Endothelial cell of umbilical vein (primary cell): ENCODE data around the gene GPR17. TPM values are rescaled to one million over a fixed set of nuclear protein-coding genes. Genes with fewer than 3 reads are reported as not detected.

Experiments
- BruUV-seq: library from RNA; stranded (reverse); fragments of 400-500 nt; replicated peaks from 2 replicates; lab custom pipeline; 2021; lab: Mats Ljungman, UMichigan
- CTCF ChIA-PET: fragments of 300-600, 350-600 bp; sonication (Branson Sonifier 250); formaldehyde crosslinking; loops from one replicate; lab custom pipeline; 2021; ENCODE audit warnings: antibody characterized with exemption, inconsistent platforms; lab: Charles Lee
- POLR2A ChIA-PET: fragments of 300-600, 350-600 bp; sonication (Branson Sonifier 250); formaldehyde crosslinking; loops from one replicate; lab custom pipeline; 2021; ENCODE audit warnings: antibody characterized with exemption, inconsistent platforms; lab: Charles Lee
- DNase-seq: peaks from one replicate; pipeline ENCODE4 v3.0.0-alpha.2; 2011; ENCODE audit warnings: low read depth, low spot score
- FAIRE-seq: peaks from 2 replicates; lab custom pipeline; 2011; peaks lifted over from hg19 to GRCh38; lab: Jason Lieb, UNC
- H2AFZ ChIP-seq: 2 replicates; pipeline ENCODE4 v1.6.0; 2012; ENCODE audit warnings: low read depth, low read length, control low read depth, inconsistent platforms
- H3K27ac ChIP-seq: 2 replicates; pipeline ENCODE4 v1.5.1; 2011; ENCODE audit warnings: low read depth, mild to moderate bottlenecking, control low read depth, low read length, moderate library complexity; ENCODE audit not compliant: insufficient read depth
- H3K27me3 ChIP-seq, 2 experiments: 2 replicates each; pipeline versions ENCODE4 v1.6.0 to v1.6.1; 2011; ENCODE audit warnings: low read length in 2 of 2, mixed read lengths in 1 of 2; ENCODE audit not compliant: control insufficient read depth in 2 of 2, insufficient read depth in 2 of 2
- H3K36me3 ChIP-seq, 2 experiments: 2 replicates in 1 of 2; 3 replicates in 1 of 2; pipeline ENCODE4 v1.5.1; 2011; ENCODE audit warnings: low read length in 2 of 2, mild to moderate bottlenecking in 1 of 2, moderate library complexity in 1 of 2; ENCODE audit not compliant: control insufficient read depth in 2 of 2, insufficient read depth in 2 of 2; ENCODE audit errors: extremely low read depth in 1 of 2
- H3K4me1 ChIP-seq: 3 replicates; pipeline ENCODE4 v1.5.1; 2011; ENCODE audit warnings: mild to moderate bottlenecking, low read length; ENCODE audit not compliant: control insufficient read depth, insufficient read depth; ENCODE audit errors: extremely low read depth
- H3K4me2 ChIP-seq: 2 replicates; pipeline ENCODE4 v1.6.1; 2011; ENCODE audit warnings: low read length, control low read depth, mixed read lengths; ENCODE audit not compliant: insufficient read depth
- H3K4me3 ChIP-seq, 3 experiments: fragments of 200-600 bp in 1 of 3; sonication (generic), shearing (Covaris generic) in 1 of 3; replicated peaks in 1 of 3; 2 replicates each; pipeline ENCODE4 v1.5.1; 2011 to 2016; ENCODE audit warnings: control low read depth in 3 of 3, low read length in 3 of 3, mild to moderate bottlenecking in 2 of 3, inconsistent platforms in 1 of 3, low read depth in 1 of 3, moderate library complexity in 1 of 3; ENCODE audit not compliant: insufficient read depth in 1 of 3
- H3K79me2 ChIP-seq: 2 replicates; pipeline ENCODE4 v1.6.0; 2012; ENCODE audit warnings: low read length, inconsistent platforms; ENCODE audit not compliant: control insufficient read depth, insufficient read depth
- H3K9ac ChIP-seq: replicated peaks from 2 replicates; pipeline ENCODE3; 2011; ENCODE audit warnings: low read length, control low read depth; ENCODE audit not compliant: insufficient read depth; ENCODE audit errors: extremely low read depth
- H3K9me1 ChIP-seq: replicated peaks from 3 replicates; pipeline ENCODE4 v1.6.0; 2011; ENCODE audit warnings: mild to moderate bottlenecking, low read length; ENCODE audit not compliant: control insufficient read depth, insufficient read depth; ENCODE audit errors: extremely low read depth
- H3K9me3 ChIP-seq: replicated peaks from 2 replicates; pipeline ENCODE4 v1.5.1; 2012; ENCODE audit warnings: low read length, inconsistent platforms; ENCODE audit not compliant: control insufficient read depth, insufficient read depth
- H4K20me1 ChIP-seq: replicated peaks from 2 replicates; pipeline ENCODE3; 2011; ENCODE audit warnings: mild to moderate bottlenecking, low read length; ENCODE audit not compliant: control insufficient read depth, insufficient read depth; ENCODE audit errors: extremely low read depth
- EZH2 ChIP-seq: IDR thresholded peaks from 2 replicates; pipeline ENCODE4 v1.6.1; 2012; ENCODE audit warnings: borderline replicate concordance, low read depth, mild to moderate bottlenecking, moderate library complexity, low read length, inconsistent platforms; ENCODE audit not compliant: severe bottlenecking
- FOS ChIP-seq: IDR thresholded peaks from 2 replicates; pipeline ENCODE4 v1.6.1; 2011; ENCODE audit warnings: mild to moderate bottlenecking, low read length, moderate library complexity, borderline replicate concordance; ENCODE audit not compliant: insufficient read depth
- GATA2 ChIP-seq: IDR thresholded peaks from 2 replicates; pipeline ENCODE4 v1.7.0; 2011; ENCODE audit warnings: low read depth, mild to moderate bottlenecking, moderate library complexity, mixed read lengths, low read length; ENCODE audit not compliant: insufficient read length, insufficient read depth
- JUN ChIP-seq: IDR thresholded peaks from 2 replicates; pipeline ENCODE4 v1.6.1; 2011; ENCODE audit warnings: borderline replicate concordance, low read depth; ENCODE audit not compliant: insufficient read length, insufficient read depth
- MAX ChIP-seq: IDR thresholded peaks from 2 replicates; pipeline ENCODE4 v1.6.1; 2011; ENCODE audit not compliant: insufficient read depth, insufficient read length
- MYC ChIP-seq: IDR thresholded peaks from one replicate; pipeline ENCODE4 v1.6.1; 2011; ENCODE audit warnings: mild to moderate bottlenecking, low read depth, low read length
- POLR2A ChIP-seq: IDR thresholded peaks from 2 replicates; pipeline ENCODE4 v1.6.1; 2012; ENCODE audit warnings: low read depth, mild to moderate bottlenecking, control low read depth, low read length
- POLR2AphosphoS5 ChIP-seq: IDR thresholded peaks from 2 replicates; pipeline ENCODE4 v1.6.1; 2012; ENCODE audit warnings: low read depth, mild to moderate bottlenecking, control low read depth, low read length, moderate library complexity; ENCODE audit not compliant: insufficient read depth
- dilution Hi-C: fragments of 300-500 bp; cut with MboI; formaldehyde crosslinking; loops from one replicate; pipeline ENCODE4 v1.15.0; 2019; ENCODE audit warnings: low sequenced_read_pairs; ENCODE audit not compliant: extremely low pct_ligation_motif_present
- intact Hi-C: fragments of 100-400 bp; cut with micrococcal nuclease; formaldehyde crosslinking; loops from one replicate; pipeline ENCODE4 v1.10.0; 2022
- polyA plus RNA-seq, 4 experiments: library from polyadenylated mRNA; depleted of rRNA in 3 of 4; stranded (reverse) in 3 of 4; unstranded in 1 of 4; fragments of >200 nt; gene quantifications; 2 replicates each; pipeline versions ENCODE4 v1.2.1 to v1.2.3, GENCODE V29; 2011 to 2012; ENCODE audit warnings: missing spikeins in 1 of 4
- total RNA-seq: library from RNA; stranded (reverse); gene quantifications from 2 replicates; pipeline ENCODE4 v1.2.3, GENCODE V29; 2021
- TF ChIP-seq, protein P1 (sequence below), 2 donors: IDR thresholded peaks; 1 replicate in 1 of 2; 2 replicates in 1 of 2; pipeline ENCODE4 v1.5.1; 2011; ENCODE audit warnings: low read length in 2 of 2, mild to moderate bottlenecking in 2 of 2, moderate library complexity in 2 of 2, control low read depth in 1 of 2, inconsistent platforms in 1 of 2, low read depth in 1 of 2; ENCODE audit not compliant: insufficient read depth in 1 of 2; ENCODE audit errors: extremely low read depth in 1 of 2

Gene GPR17
- total and polyA plus RNA-seq, 2 donors (not counting 3 experiments of a cell fraction or from before 2014, with no cell fraction given), result 0.10 TPM; not detected in 1

DNA sequence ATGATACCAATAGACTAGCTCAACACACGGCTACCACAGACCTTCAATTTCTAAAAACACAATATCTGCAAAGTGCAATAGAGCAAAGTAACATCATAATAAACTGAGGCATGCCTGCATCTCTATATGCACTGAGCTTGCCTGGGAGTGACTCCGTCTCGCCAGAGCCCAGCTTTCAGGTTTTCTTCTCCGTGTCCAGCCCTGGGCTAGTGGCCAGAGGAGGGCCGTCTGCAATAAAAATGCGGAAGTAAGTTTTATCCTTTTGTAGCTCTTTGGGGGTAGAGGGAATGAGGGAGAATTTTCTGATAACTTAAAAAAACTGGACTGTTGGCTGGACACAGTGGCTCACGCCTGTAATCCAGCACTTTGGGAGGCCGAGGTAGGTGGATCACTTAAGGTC, 41.0 kb upstream of the GPR17 start:
- ChIA-PET POLR2A (interaction anchor here (0.5 kb wide), 1 partner anchor 17 kb away, joined by 6 read pairs; no protein-coding TSS in a partner anchor), CTCF (interaction anchor here (1.2 to 3.1 kb wide), 2 partner anchors 14 to 45 kb away, joined by 5 to 17 read pairs; no protein-coding TSS in a partner anchor)
- no peaks in the 10 kb centered on the region for H3K4me1 ChIP-seq
- no peaks in the 10 kb centered on the region for H3K27me3 ChIP-seq
- DNase-seq, result no peak
- H3K9ac ChIP-seq, result no peak overlapping the region
- H3K9me1 ChIP-seq, result no peaks in the 10 kb centered on the region
- BruUV-seq, result no TSS peak
- H2AFZ ChIP-seq, result no peak overlapping the region
- intact Hi-C loops (no loop called here), dilution Hi-C loops (no loop called here)
- no peaks in the 10 kb centered on the region for H4K20me1 ChIP-seq
- H3K36me3 ChIP-seq, result no peaks in the 10 kb centered on the region
- TF ChIP-seq EZH2 (no peak), POLR2A (no peak), MYC (no peak), GATA2 (no peak), JUN (no peak), MAX (no peak), POLR2AphosphoS5 (no peak), FOS (no peak)
- TF ChIP-seq, protein P1, sequence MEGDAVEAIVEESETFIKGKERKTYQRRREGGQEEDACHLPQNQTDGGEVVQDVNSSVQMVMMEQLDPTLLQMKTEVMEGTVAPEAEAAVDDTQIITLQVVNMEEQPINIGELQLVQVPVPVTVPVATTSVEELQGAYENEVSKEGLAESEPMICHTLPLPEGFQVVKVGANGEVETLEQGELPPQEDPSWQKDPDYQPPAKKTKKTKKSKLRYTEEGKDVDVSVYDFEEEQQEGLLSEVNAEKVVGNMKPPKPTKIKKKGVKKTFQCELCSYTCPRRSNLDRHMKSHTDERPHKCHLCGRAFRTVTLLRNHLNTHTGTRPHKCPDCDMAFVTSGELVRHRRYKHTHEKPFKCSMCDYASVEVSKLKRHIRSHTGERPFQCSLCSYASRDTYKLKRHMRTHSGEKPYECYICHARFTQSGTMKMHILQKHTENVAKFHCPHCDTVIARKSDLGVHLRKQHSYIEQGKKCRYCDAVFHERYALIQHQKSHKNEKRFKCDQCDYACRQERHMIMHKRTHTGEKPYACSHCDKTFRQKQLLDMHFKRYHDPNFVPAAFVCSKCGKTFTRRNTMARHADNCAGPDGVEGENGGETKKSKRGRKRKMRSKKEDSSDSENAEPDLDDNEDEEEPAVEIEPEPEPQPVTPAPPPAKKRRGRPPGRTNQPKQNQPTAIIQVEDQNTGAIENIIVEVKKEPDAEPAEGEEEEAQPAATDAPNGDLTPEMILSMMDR (IDR thresholded peaks at IDR 0.05; ENCODE audit: extremely low read depth in 1 of 2, insufficient read depth in 1 of 2, low read depth in 1 of 2, low read length in 2 of 2), result no peak
- FAIRE-seq, result no peak
- no peaks in the 10 kb centered on the region for H3K9me3 ChIP-seq
- no peaks in the 10 kb centered on the region for H3K79me2 ChIP-seq
- no peak overlapping the region for H3K4me2 ChIP-seq
- H3K4me3 ChIP-seq, result no peak overlapping the region
- no peak overlapping the region for H3K27ac ChIP-seq
